ENCODE data around the gene YWHAE. TPM values are rescaled to one million over a fixed set of nuclear protein-coding genes. Genes with fewer than 3 reads are reported as not detected.
A peak's percentile ranks its signal among the peaks of the same experiment; 100 is the strongest.

YWHAE gene
- total RNA-seq, 1 experiment from 2014 or later: 1,282 TPM

DNA sequence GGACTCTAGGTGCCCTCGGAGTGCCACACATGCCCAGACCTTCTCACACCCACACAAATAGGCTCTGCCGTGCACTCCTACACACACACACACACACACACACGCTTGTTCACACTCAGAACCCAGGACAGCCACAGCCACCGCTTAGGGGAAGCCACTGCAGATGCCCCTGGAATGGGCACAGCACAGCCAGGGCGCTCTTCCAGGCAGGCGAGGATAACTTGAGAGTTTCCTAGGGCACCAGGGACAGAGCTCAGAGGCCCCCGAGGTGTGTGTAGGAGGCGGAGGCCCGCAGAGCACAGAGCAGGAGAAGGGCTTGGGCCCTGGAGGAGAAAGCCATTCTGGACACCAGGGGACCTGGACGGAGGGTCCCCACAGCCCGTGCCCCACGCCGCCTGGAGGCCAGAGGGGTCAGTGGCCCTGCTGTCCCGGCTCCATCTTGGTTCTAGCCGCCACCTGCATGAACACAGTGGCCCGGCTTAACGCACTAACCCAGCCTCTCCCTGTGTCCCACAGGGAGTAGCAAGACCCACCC, 99.6 kb downstream of the YWHAE start:
- Histone ChIP-seq H3K14ac (ENCODE audit: insufficient read depth, low read length) (no peak overlapping the region), H4K8ac (replicated peaks; ENCODE audit: insufficient read length, low read depth, low read length) (no peak overlapping the region), H3K9me3 (ENCODE audit: control insufficient read depth, low read depth, low read length) (no peaks in the 10 kb centered on the region), H3K27me3 (ENCODE audit: insufficient read depth, low read length) (no peaks in the 10 kb centered on the region), H3K9ac (ENCODE audit: extremely low read depth, insufficient read length, low read length) (no peak overlapping the region), H4K20me1 (ENCODE audit: control insufficient read depth, insufficient read depth, insufficient read length) (no peaks in the 10 kb centered on the region), H3K79me2 (ENCODE audit: insufficient read depth, low read length) (no peaks in the 10 kb centered on the region), H3K79me1 (ENCODE audit: insufficient read depth, low read depth, low read length, poor library complexity, severe bottlenecking) (no peaks in the 10 kb centered on the region), H3K18ac (ENCODE audit: insufficient read length, low read depth, low read length) (no peak overlapping the region), H3T11ph (ENCODE audit: low read length) (no peak overlapping the region), H2BK20ac (ENCODE audit: low read depth, low read length, poor library complexity, severe bottlenecking) (no peak overlapping the region), H2AFZ (ENCODE audit: low read length) (no peak overlapping the region), H3K56ac (ENCODE audit: insufficient read length, low read depth, low read length) (no peak overlapping the region), H2BK120ac (ENCODE audit: low read depth, low read length, poor library complexity, severe bottlenecking) (no peak overlapping the region), H2BK12ac (ENCODE audit: insufficient read length, low read depth, low read length) (no peak overlapping the region), H2BK15ac (ENCODE audit: low read depth, low read length) (no peak overlapping the region), H3K4ac (ENCODE audit: low read depth, low read length) (no peak overlapping the region), H3K23ac (ENCODE audit: insufficient read length, low read depth, low read length) (no peak overlapping the region), H3K4me2 (ENCODE audit: insufficient read depth, insufficient read length, low read length) (no peak overlapping the region), H4K91ac (ENCODE audit: insufficient read length, low read depth, low read length) (no peak overlapping the region), H2BK5ac (ENCODE audit: insufficient read length, low read length) (no peak overlapping the region), H2AK5ac (ENCODE audit: insufficient read length, low read length) (no peak overlapping the region), H3K4me1 (ENCODE audit: insufficient read depth, low read length) (no peaks in the 10 kb centered on the region), H4K5ac (ENCODE audit: insufficient read length, low read depth, low read length) (no peak overlapping the region), H3K23me2 (ENCODE audit: insufficient read length, low read depth, low read length, poor library complexity, severe bottlenecking) (no peaks in the 10 kb centered on the region), H3K27ac (ENCODE audit: insufficient read length, low read depth, low read length) (no peak overlapping the region)
- Mint-ChIP-seq H3K27me3 (ENCODE audit: low read depth) (peaks cover 26% of the 10 kb centered on the region), H3K9me3 (no peaks in the 10 kb centered on the region), H3K4me1 (peaks cover 7 to 10% of the 10 kb centered on the region in 2 experiments), H3K36me3 (ENCODE audit: insufficient read depth in 1 of 3, low read depth in 3 of 3) (no peaks in the 10 kb centered on the region), H3K27ac (peak overlapping the region in 1 of 3 experiments; percentile 62; a peak in 1 of 7 replicates), H3K4me3 (no peak overlapping the region; a peak in 1 of 5 replicates)
- WGBS (ENCODE audit: extremely low coverage, insufficient read length, low lambda C conversion rate): no CpG with 5 or more reads among the region's 17 CpGs
- TF ChIP-seq, protein P1, sequence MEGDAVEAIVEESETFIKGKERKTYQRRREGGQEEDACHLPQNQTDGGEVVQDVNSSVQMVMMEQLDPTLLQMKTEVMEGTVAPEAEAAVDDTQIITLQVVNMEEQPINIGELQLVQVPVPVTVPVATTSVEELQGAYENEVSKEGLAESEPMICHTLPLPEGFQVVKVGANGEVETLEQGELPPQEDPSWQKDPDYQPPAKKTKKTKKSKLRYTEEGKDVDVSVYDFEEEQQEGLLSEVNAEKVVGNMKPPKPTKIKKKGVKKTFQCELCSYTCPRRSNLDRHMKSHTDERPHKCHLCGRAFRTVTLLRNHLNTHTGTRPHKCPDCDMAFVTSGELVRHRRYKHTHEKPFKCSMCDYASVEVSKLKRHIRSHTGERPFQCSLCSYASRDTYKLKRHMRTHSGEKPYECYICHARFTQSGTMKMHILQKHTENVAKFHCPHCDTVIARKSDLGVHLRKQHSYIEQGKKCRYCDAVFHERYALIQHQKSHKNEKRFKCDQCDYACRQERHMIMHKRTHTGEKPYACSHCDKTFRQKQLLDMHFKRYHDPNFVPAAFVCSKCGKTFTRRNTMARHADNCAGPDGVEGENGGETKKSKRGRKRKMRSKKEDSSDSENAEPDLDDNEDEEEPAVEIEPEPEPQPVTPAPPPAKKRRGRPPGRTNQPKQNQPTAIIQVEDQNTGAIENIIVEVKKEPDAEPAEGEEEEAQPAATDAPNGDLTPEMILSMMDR (conservative IDR thresholded peaks at IDR 0.05): no peak
- DNase-seq: no peak

All from H9 (cell line).